Stimulated activated CD8-positive, alpha-beta memory T cell treated with anti-CD3 and anti-CD28 coated beads, Interleukin-4, amount 100 ng/mL, for 4 hours (primary cell): ENCODE measurements around the gene KCNH3.

Source experiments
- DNase-seq, 2 donors: peaks; one replicate each; pipeline ENCODE4 v3.0.0-alpha.2; 2020; ENCODE audit warnings: low read depth in 2 of 2, low spot score in 1 of 2

The KCNH3 gene

DNA sequence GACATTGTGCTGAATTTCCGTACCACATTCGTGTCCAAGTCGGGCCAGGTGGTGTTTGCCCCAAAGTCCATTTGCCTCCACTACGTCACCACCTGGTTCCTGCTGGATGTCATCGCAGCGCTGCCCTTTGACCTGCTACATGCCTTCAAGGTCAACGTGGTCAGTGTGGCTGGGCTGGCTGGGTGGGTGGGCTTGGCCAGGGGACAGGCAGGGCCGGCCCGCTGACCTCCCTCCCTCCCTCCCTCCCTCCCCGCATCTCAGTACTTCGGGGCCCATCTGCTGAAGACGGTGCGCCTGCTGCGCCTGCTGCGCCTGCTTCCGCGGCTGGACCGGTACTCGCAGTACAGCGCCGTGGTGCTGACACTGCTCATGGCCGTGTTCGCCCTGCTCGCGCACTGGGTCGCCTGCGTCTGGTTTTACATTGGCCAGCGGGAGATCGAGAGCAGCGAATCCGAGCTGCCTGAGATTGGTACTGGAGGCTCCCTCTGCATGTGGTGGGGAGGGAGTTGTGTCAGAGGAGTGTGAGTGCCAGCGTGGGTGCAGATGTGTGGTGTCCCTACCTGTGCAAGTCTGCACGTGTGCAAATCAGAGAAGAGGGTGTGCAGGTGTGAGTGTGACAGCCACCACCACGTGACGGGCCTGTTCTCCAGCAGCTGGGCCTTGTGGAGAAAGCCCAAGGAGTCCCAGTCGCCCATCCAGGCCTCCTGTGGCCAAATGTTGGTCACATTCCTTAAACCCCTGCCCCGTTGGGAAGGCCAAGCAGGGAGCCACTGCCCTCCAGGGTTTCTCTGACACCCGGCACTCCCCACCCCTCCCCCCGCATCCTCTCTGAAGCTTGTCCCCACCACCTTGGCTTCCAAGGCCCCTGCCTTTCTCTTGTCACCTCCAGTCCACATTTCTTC lies 5.3 kb downstream of the KCNH3 start:
- DNase-seq = no peak

GRCh38 chr12:49545815-49546214 lies 7.0 kb downstream of the KCNH3 start:
- DNase-seq = no peak

DNA sequence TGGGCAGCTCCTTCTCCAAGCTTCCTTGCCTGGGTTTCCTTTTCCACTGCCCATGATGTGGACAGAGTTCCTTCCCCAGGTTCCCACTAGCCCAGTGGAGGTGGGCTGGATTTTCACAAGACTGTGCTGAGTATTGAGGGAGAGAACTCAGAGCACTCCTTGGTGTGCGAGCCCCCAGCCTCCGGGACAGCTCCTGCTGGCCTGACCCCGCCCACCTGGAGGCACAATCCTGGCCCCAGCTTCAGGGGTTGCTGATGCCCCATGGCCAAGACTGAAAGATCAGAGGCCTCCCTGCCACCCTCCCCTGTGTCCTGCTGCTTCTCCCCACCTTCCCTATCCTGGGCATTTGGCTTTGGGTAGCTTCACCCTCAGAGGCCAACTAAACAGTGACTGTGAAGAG lies 7.7 kb downstream of the KCNH3 start:
- no peak for DNase-seq

DNA sequence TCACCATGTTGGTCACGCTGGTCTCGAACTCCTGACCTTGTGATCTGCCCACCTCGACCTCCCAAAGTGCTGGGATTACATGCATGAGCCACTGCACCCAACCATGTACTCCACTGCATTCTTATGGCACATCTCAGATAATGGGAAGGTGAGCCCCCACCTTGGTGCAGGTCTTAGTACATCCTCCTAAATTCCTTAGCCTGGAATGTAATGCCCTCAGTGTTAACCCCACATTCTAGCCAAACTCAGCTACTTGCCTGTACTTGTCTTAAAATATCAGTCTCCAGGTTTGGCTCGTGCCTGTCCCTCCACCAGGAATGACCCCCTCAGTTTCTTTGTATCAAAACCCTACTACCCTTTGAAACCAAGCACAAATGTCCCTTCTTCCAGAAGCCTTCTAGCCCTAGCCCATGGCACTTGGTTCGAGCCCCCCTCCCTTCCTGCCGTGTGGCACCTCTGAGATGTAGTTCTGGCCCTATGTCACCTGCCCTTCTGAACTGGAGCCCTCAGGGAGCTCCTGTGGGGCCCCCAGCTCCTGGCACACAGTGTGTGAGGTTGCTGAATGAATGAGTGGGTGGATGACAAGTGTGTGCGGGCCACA lies 8.4 kb downstream of the KCNH3 start:
- DNase-seq = no peak

- DNase-seq = no peak
Measured at GRCh38 chr12:49548481-49548821, 9.6 kb downstream of the KCNH3 start.

- DNase-seq = no peak
Measured at GRCh38 chr12:49548822-49549648, 10.2 kb downstream of the KCNH3 start.

DNA sequence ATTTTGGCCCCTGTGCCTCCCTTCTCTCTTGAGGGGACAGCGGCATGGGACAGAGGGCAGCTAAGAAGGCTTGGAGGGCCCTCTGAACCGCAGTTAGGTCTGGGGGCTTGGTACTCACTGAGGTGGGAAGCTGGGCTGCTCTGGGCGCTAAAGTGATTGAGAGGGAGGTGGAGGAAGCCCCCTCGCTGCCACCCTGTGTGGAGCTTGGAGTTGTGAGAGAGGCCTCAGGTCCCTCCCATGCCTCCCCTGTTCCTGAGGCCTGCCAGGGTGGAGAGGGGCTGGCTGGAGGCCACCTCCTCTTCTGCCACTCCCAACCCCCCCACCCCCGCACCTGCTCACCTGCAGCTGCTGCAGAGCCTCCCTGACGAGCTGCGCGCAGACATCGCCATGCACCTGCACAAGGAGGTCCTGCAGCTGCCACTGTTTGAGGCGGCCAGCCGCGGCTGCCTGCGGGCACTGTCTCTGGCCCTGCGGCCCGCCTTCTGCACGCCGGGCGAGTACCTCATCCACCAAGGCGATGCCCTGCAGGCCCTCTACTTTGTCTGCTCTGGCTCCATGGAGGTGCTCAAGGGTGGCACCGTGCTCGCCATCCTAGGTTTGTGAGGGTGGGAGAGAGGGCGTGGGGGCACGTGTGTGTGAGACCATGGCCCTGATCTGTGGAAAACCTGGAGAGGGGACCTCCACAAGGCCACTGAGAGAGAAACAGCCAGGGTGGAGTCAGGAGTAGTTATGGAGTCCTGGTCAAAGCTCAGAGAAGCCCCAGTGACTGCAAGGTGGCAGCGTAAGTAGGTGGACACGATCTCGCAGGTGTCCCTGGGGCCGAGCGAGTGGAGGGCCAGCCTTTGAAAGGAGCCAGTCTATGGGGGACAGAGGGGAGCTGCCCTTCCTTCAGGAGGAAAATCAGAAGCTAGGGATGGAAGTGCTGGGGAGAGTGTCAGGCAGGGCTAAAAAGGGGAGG lies 11.2 kb downstream of the KCNH3 start:
- no peak for DNase-seq

GRCh38 chr12:49550693-49551252 lies 11.9 kb downstream of the KCNH3 start:
- no peak for DNase-seq

- DNase-seq = no peak
Measured at GRCh38 chr12:49552014-49552413, 13.2 kb downstream of the KCNH3 start.

GRCh38 chr12:49552425-49552824 lies 13.6 kb downstream of the KCNH3 start:
- no peak for DNase-seq

GRCh38 chr12:49552899-49553298 lies 14.1 kb downstream of the KCNH3 start:
- DNase-seq = no peak

GRCh38 chr12:49553512-49554088 lies 14.8 kb downstream of the KCNH3 start:
- DNase-seq = no peak

GRCh38 chr12:49554266-49554665 lies 15.4 kb downstream of the KCNH3 start:
- DNase-seq = no peak

GRCh38 chr12:49555631-49556390 lies 17.0 kb downstream of the KCNH3 start:
- no peak for DNase-seq

DNA sequence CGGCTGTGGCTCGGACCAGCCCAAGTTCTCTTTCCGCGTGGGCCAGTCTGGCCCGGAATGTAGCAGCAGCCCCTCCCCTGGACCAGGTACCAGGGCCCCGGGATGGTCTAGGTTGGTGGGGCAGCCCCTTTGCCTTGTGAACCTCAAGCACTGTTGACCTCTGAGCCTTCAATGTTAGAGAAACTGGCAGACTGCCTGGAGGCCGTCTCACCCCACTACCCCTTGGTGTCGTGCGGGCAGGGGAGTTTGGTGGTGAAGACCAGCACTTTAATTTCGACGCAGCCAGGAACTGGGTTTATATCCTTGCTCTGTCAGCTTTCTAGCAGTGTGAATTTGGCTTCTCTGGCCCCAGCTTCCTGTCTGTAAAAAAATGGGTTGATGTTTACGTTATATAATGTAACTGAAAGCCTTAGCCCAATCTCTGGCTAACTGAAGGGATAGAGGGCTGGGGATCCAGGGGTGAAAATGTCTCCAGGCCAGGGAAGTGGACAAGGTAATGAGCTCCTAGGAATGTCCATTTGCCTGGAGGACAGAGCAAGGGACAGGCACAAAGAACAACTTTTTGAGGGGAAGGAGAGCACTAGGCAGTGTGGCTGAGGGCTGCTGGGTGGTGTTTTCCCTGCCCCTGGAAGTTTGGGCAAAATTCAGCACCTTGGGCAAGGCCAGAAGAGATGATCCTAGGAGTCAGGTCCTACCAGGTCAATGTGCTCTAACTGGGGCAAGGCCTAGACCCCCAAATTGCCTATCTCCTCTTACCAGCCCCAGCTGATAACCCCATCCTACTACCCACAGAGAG lies 17.8 kb downstream of the KCNH3 start:
- DNase-seq = no peak

GRCh38 chr12:49557187-49557916 lies 18.5 kb downstream of the KCNH3 start:
- DNase-seq = no peak

GRCh38 chr12:49557917-49558215 lies 19.0 kb downstream of the KCNH3 start:
- no peak for DNase-seq

GRCh38 chr12:49558526-49558925 lies 19.7 kb downstream of the KCNH3 start:
- DNase-seq = no peak
